GM12872 (cell line): ENCODE data around the gene OR2L8.

Experiments
- CTCF ChIP-seq: IDR thresholded peaks from 3 replicates; pipeline ENCODE4 v1.5.1; 2011; ENCODE audit warnings: low read depth, mild to moderate bottlenecking, low read length, moderate library complexity; ENCODE audit not compliant: insufficient read depth

The OR2L8 gene

GRCh38 chr1:247914941-247915662 lies 33.6 kb upstream of the OR2L8 start:
- no peak for TF ChIP-seq CTCF

- no peak for TF ChIP-seq CTCF
Measured at GRCh38 chr1:247919952-247920351, 28.7 kb upstream of the OR2L8 start, which contains the start of gene OR2T8. TSS of gene OR2T8 (plus strand) at chr1:247920252. CDS start at chr1:247921018, 766 bp downstream.

- no peak for TF ChIP-seq CTCF
Measured at GRCh38 chr1:247923941-247924340, 24.7 kb upstream of the OR2L8 start.

GRCh38 chr1:247924868-247925267 lies 23.8 kb upstream of the OR2L8 start, which contains the start of gene OR2AJ1:
TSS of gene OR2AJ1 (plus strand) at chr1:247924889. CDS start at chr1:247933769, 8,880 bp downstream.
- no peak for TF ChIP-seq CTCF

- no peak for TF ChIP-seq CTCF
Measured at GRCh38 chr1:247933989-247934388, 14.7 kb upstream of the OR2L8 start.

GRCh38 chr1:247935781-247936180 lies 12.9 kb upstream of the OR2L8 start:
- no peak for TF ChIP-seq CTCF

GRCh38 chr1:247936415-247936814 lies 12.2 kb upstream of the OR2L8 start:
- no peak for TF ChIP-seq CTCF
